Measurements from ENCODE around the gene SUSD1. TPM values are rescaled to one million over a fixed set of nuclear protein-coding genes. Genes with fewer than 3 reads are reported as not detected.

SUSD1 gene
- total and polyA plus RNA-seq, 9 of the 15 experiments (the other 6 are each of a cell fraction or from before 2014, with no cell fraction given), result 10.9 to 44.4 (median 36.1) TPM

GRCh38 chr9:112033237-112034215 is 141.6 kb downstream of the SUSD1 start:
- Histone ChIP-seq H3K27me3 (ENCODE audit: control insufficient read depth in 2 of 2, insufficient read depth in 2 of 2, low read length in 2 of 2) (no peaks in the 10 kb centered on the region), H4K20me1 (replicated peaks; ENCODE audit: control insufficient read depth, insufficient read depth, low read length) (no peaks in the 10 kb centered on the region), H3K4me3 (no peak overlapping the region), H3K9me3 (replicated peaks; ENCODE audit: control insufficient read depth, insufficient read depth, low read depth, low read length) (no peaks in the 10 kb centered on the region), H3K4me2 (ENCODE audit: insufficient read depth, low read length) (no peak overlapping the region), H3K9ac (ENCODE audit: insufficient read depth in 1 of 2, low read depth in 2 of 2, low read length in 2 of 2) (no peak overlapping the region), H3K27ac (ENCODE audit: extremely low read depth, low read depth, low read length) (no peak overlapping the region), H3K9me1 (ENCODE audit: control insufficient read depth, insufficient read depth, low read length) (no peaks in the 10 kb centered on the region), H3K79me2 (ENCODE audit: control insufficient read depth, insufficient read depth, low read length) (no peaks in the 10 kb centered on the region), H2AFZ (ENCODE audit: low read depth, low read length) (no peak overlapping the region), H3K4me1 (replicated peaks in 1 of 2; ENCODE audit: control insufficient read depth in 2 of 2, insufficient read depth in 2 of 2, low read length in 2 of 2) (peaks cover 15 to 18% of the 10 kb centered on the region in 2 experiments; a peak in 4 of 5 replicates), H3K36me3 (ENCODE audit: control insufficient read depth, insufficient read depth, low read length) (peaks cover 65% of the 10 kb centered on the region)
- in situ Hi-C loops (cut with MboI), result no loop called here
- TF ChIP-seq ATF6 (CRISPR knock-in tag; IDR thresholded peaks at IDR 0.05) (no peak), HMBOX1 (IDR thresholded peaks at IDR 0.05) (peak; percentile 67), SMARCA5 (IDR thresholded peaks at IDR 0.05) (no peak), ZBTB11 (CRISPR knock-in tag; IDR thresholded peaks at IDR 0.05) (peak in 1 of 3 experiments; percentile 52; a peak in 1 of 6 replicates), FOXA3 (CRISPR knock-in tag; conservative IDR thresholded peaks at IDR 0.05 in 1 of 2, IDR thresholded peaks at IDR 0.05 in 1 of 2) (peak; percentile 48 to 49; a peak in 2 of 4 replicates), CSDE1 (IDR thresholded peaks at IDR 0.05) (no peak), ARHGAP35 (IDR thresholded peaks at IDR 0.05; ENCODE audit: partially characterized antibody) (no peak), CAMTA2 (CRISPR knock-in tag; conservative IDR thresholded peaks at IDR 0.05) (no peak)
- no TSS peak for BruUV-seq (replicated peaks)
- intact Hi-C loops (cut with micrococcal nuclease), result no loop called here
- DNase-seq (ENCODE audit: extremely low read depth in 1 of 4, low spot score in 3 of 4), result no peak
- no peak for ATAC-seq
- ChIA-PET POLR2A (interaction anchor here (0.5 to 2.7 kb wide), 6 partner anchors 11 to 70 kb away, joined by 3 to 10 read pairs (median 4); no protein-coding TSS in a partner anchor), CTCF (ENCODE audit: low intra/inter-chr PET ratio) (no interaction called here)
- 78% methylated on average over 9 of the region's 9 CpGs for WGBS (ENCODE audit: insufficient coverage, low coverage, missing lambda C conversion rate)
- FAIRE-seq, result no peak

Measured in K562 (cell line).